ENCODE measurements around the gene PTPRT. TPM values are rescaled to one million over a fixed set of nuclear protein-coding genes. Genes with fewer than 3 reads are reported as not detected.

PTPRT gene
- polyA plus RNA-seq, 1 of the 3 experiments (the other 2 are of a cell fraction): not detected

- Histone ChIP-seq H3K4me1 (ENCODE audit: control insufficient read depth in 1 of 2, insufficient read depth in 2 of 2, low read depth in 1 of 2, low read length in 1 of 2) (no peaks in the 10 kb centered on the region), H3K4me3 (ENCODE audit: low read depth in 2 of 2, low read length in 1 of 2) (no peak overlapping the region), H3F3A (replicated peaks; ENCODE audit: insufficient read depth) (no peaks in the 10 kb centered on the region), H3K4me2 (no peak overlapping the region), H3K27ac (ENCODE audit: low read depth in 2 of 2, low read length in 1 of 2) (no peak overlapping the region), H3K9me2 (no peaks in the 10 kb centered on the region), H3K9me3 (no peaks in the 10 kb centered on the region), H3K36me3 (replicated peaks in 1 of 2; ENCODE audit: control insufficient read depth in 1 of 2, insufficient read depth in 2 of 2, low read length in 1 of 2) (no peaks in the 10 kb centered on the region), H3K9ac (no peak overlapping the region), H2AFZ (ENCODE audit: low read depth) (no peak overlapping the region), H4K20me1 (ENCODE audit: insufficient read depth) (no peaks in the 10 kb centered on the region), H3K27me3 (ENCODE audit: insufficient read depth) (no peaks in the 10 kb centered on the region), H3K79me2 (ENCODE audit: insufficient read depth) (no peaks in the 10 kb centered on the region)
- DNase-seq: no peak
- whole genome bisulfite sequencing (ENCODE audit: low lambda C conversion rate): 30% methylated on average over 2 of the region's 2 CpGs
- ChIA-PET CTCF (interaction anchor here (1.4 kb wide), 1 partner anchor 39 kb away, joined by 3 read pairs; no protein-coding TSS in a partner anchor), POLR2A (no interaction called here)
- TF ChIP-seq EP300 (IDR thresholded peaks at IDR 0.05; ENCODE audit: borderline replicate concordance in 1 of 2, low read depth in 1 of 2, low read length in 1 of 2) (no peak), CHD2 (IDR thresholded peaks at IDR 0.05; ENCODE audit: low read length, partially characterized antibody) (no peak), USF2 (IDR thresholded peaks at IDR 0.05; ENCODE audit: borderline replicate concordance, low read depth, low read length) (no peak), CTCF (IDR thresholded peaks at IDR 0.05) (no peak), EZH2phosphoT487 (IDR thresholded peaks at IDR 0.05; ENCODE audit: borderline replicate concordance, low read depth) (no peak)
- TF ChIP-seq, protein P1, sequence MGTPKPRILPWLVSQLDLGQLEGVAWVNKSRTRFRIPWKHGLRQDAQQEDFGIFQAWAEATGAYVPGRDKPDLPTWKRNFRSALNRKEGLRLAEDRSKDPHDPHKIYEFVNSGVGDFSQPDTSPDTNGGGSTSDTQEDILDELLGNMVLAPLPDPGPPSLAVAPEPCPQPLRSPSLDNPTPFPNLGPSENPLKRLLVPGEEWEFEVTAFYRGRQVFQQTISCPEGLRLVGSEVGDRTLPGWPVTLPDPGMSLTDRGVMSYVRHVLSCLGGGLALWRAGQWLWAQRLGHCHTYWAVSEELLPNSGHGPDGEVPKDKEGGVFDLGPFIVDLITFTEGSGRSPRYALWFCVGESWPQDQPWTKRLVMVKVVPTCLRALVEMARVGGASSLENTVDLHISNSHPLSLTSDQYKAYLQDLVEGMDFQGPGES (IDR thresholded peaks at IDR 0.05; ENCODE audit: low read depth, low read length): no peak
- TF ChIP-seq, protein P2, sequence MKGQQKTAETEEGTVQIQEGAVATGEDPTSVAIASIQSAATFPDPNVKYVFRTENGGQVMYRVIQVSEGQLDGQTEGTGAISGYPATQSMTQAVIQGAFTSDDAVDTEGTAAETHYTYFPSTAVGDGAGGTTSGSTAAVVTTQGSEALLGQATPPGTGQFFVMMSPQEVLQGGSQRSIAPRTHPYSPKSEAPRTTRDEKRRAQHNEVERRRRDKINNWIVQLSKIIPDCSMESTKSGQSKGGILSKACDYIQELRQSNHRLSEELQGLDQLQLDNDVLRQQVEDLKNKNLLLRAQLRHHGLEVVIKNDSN (IDR thresholded peaks at IDR 0.05; ENCODE audit: borderline replicate concordance, low read depth): no peak
Measured at GRCh38 chr20:43151901-43152300, 37.8 kb downstream of the PTPRT start.

- no peak for DNase-seq
- Histone ChIP-seq H3F3A (replicated peaks; ENCODE audit: insufficient read depth) (no peaks in the 10 kb centered on the region), H3K4me3 (ENCODE audit: low read depth in 2 of 2, low read length in 1 of 2) (no peak overlapping the region), H3K79me2 (ENCODE audit: insufficient read depth) (no peaks in the 10 kb centered on the region), H3K4me1 (ENCODE audit: control insufficient read depth in 1 of 2, insufficient read depth in 2 of 2, low read depth in 1 of 2, low read length in 1 of 2) (no peaks in the 10 kb centered on the region), H3K9me3 (no peaks in the 10 kb centered on the region), H3K27ac (ENCODE audit: low read depth in 2 of 2, low read length in 1 of 2) (no peak overlapping the region), H3K4me2 (no peak overlapping the region), H4K20me1 (ENCODE audit: insufficient read depth) (no peaks in the 10 kb centered on the region), H2AFZ (ENCODE audit: low read depth) (no peak overlapping the region), H3K9me2 (no peaks in the 10 kb centered on the region), H3K27me3 (ENCODE audit: insufficient read depth) (no peaks in the 10 kb centered on the region), H3K9ac (no peak overlapping the region), H3K36me3 (replicated peaks in 1 of 2; ENCODE audit: control insufficient read depth in 1 of 2, insufficient read depth in 2 of 2, low read length in 1 of 2) (no peaks in the 10 kb centered on the region)
- CTCF ChIA-PET: no interaction called here
- 40% methylated on average over 2 of the region's 2 CpGs for WGBS (ENCODE audit: low lambda C conversion rate)
- POLR2A ChIA-PET: no interaction called here
- TF ChIP-seq CHD2 (IDR thresholded peaks at IDR 0.05; ENCODE audit: low read length, partially characterized antibody) (no peak), MXI1 (IDR thresholded peaks at IDR 0.05; ENCODE audit: low read depth, low read length) (no peak), NFIC (IDR thresholded peaks at IDR 0.05; ENCODE audit: borderline replicate concordance) (no peak), RXRA (IDR thresholded peaks at IDR 0.05; ENCODE audit: borderline replicate concordance, low read depth) (no peak), SMC3 (IDR thresholded peaks at IDR 0.05; ENCODE audit: low read depth, low read length) (no peak), RFX5 (IDR thresholded peaks at IDR 0.05; ENCODE audit: low read length) (no peak), ZBTB33 (IDR thresholded peaks at IDR 0.05; ENCODE audit: borderline replicate concordance, low read depth) (no peak), EP300 (IDR thresholded peaks at IDR 0.05; ENCODE audit: borderline replicate concordance in 1 of 2, low read depth in 1 of 2, low read length in 1 of 2) (no peak), FOXJ3 (CRISPR knock-in tag; IDR thresholded peaks at IDR 0.05) (no peak), JUND (IDR thresholded peaks at IDR 0.05) (no peak), POLR2AphosphoS5 (IDR thresholded peaks at IDR 0.05; ENCODE audit: low read depth, low read length) (no peak), EZH2phosphoT487 (IDR thresholded peaks at IDR 0.05; ENCODE audit: borderline replicate concordance, low read depth) (no peak), RAD21 (IDR thresholded peaks at IDR 0.05; ENCODE audit: low read length) (no peak), YY1 (IDR thresholded peaks at IDR 0.05; ENCODE audit: low read depth) (no peak), SIN3A (IDR thresholded peaks at IDR 0.05; ENCODE audit: borderline replicate concordance, low read depth, low read length) (no peak), GABPA (IDR thresholded peaks at IDR 0.05; ENCODE audit: low read depth) (no peak)
- TF ChIP-seq, protein P2 (IDR thresholded peaks at IDR 0.05; ENCODE audit: borderline replicate concordance, low read depth): no peak
Measured at GRCh38 chr20:43151256-43151655, 38.5 kb downstream of the PTPRT start.

Data from SK-N-SH (cell line).